Measurements from ENCODE around the gene TMEM47. TPM values are rescaled to one million over a fixed set of nuclear protein-coding genes. Genes with fewer than 3 reads are reported as not detected.

The TMEM47 gene
- total RNA-seq, 2 experiments from 2014 or later = not detected

DNA sequence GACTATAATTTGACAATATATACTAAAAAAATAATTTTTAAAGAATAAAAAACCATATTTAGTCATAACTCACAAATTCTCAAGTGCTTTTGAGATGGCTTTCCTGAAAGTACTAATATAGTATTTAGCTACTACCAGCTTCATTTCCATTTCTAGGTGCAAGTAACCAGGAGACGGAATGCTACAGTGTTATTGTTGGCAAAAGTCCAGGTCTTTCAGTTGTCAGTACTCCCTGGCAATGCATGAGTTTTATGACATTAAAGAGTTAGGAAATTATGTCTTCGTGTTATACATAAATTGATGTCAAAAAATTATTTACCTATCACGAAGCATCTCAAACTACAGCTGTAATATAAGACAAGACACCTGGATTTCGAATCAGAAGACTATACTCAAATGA is 45.0 kb downstream of the TMEM47 start:
- no peaks in the 10 kb centered on the region for H3K36me3 ChIP-seq (ENCODE audit: insufficient read depth, low read length)
- no peak overlapping the region for H3K27ac ChIP-seq (ENCODE audit: low read depth, low read length, poor library complexity, severe bottlenecking)
- no peak overlapping the region for H3K4me2 ChIP-seq (ENCODE audit: low read length)
- no peaks in the 10 kb centered on the region for H3K4me1 ChIP-seq (ENCODE audit: insufficient read depth, low read length, poor library complexity, severe bottlenecking)
- no peak overlapping the region for H3K4me3 ChIP-seq (ENCODE audit: low read depth, low read length, poor library complexity, severe bottlenecking)
- H3K9me2 ChIP-seq (ENCODE audit: insufficient read depth, low read length) = no peaks in the 10 kb centered on the region
- H4K20me1 ChIP-seq (ENCODE audit: insufficient read depth, low read length) = no peaks in the 10 kb centered on the region
- no peaks in the 10 kb centered on the region for H3K79me2 ChIP-seq (ENCODE audit: insufficient read depth, low read depth, low read length)
- BruUV-seq (replicated peaks) = no TSS peak
- H3K9me3 ChIP-seq (ENCODE audit: low read length) = no peaks in the 10 kb centered on the region
- intact Hi-C loops (cut with micrococcal nuclease; ENCODE audit: unreplicated experiment) = no loop called here
- DNase-seq (ENCODE audit: low spot score) = no peak
- POLR2A ChIA-PET = no interaction called here
- TF ChIP-seq EZH2phosphoT487 (IDR thresholded peaks at IDR 0.05; ENCODE audit: borderline replicate concordance, low read depth, low read length) = no peak
- TF ChIP-seq, protein P1, sequence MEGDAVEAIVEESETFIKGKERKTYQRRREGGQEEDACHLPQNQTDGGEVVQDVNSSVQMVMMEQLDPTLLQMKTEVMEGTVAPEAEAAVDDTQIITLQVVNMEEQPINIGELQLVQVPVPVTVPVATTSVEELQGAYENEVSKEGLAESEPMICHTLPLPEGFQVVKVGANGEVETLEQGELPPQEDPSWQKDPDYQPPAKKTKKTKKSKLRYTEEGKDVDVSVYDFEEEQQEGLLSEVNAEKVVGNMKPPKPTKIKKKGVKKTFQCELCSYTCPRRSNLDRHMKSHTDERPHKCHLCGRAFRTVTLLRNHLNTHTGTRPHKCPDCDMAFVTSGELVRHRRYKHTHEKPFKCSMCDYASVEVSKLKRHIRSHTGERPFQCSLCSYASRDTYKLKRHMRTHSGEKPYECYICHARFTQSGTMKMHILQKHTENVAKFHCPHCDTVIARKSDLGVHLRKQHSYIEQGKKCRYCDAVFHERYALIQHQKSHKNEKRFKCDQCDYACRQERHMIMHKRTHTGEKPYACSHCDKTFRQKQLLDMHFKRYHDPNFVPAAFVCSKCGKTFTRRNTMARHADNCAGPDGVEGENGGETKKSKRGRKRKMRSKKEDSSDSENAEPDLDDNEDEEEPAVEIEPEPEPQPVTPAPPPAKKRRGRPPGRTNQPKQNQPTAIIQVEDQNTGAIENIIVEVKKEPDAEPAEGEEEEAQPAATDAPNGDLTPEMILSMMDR (conservative IDR thresholded peaks at IDR 0.05; ENCODE audit: low read length) = no peak
- no peak overlapping the region for H2AFZ ChIP-seq (ENCODE audit: low read length)
- CTCF ChIA-PET (ENCODE audit: unreplicated experiment) = no interaction called here

DNA sequence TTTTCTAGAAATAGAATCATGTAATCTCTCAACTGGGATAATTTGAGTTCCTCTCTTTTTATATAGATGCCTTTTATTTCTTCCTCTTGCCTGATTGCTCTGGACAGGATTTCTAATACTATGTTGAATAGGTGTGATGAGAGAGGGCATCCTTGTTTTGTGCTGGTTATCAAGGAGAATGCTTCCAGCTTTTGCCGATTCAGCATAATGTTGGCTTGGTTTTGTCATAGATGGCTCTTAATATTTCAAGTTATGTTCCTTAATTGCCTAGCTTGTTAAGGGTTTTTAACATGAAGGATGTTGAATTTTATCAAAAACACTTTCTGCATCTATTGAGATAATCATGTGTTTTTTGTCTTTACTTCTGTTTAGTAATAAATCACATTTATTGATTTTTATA is 58.7 kb downstream of the TMEM47 start:
- H3K36me3 ChIP-seq (ENCODE audit: insufficient read depth, low read length) = no peaks in the 10 kb centered on the region
- H3K9me3 ChIP-seq (ENCODE audit: low read length) = no peaks in the 10 kb centered on the region
- H3K4me2 ChIP-seq (ENCODE audit: low read length) = no peak overlapping the region
- no peak overlapping the region for H3K27ac ChIP-seq (ENCODE audit: low read depth, low read length, poor library complexity, severe bottlenecking)
- H3K4me3 ChIP-seq (ENCODE audit: low read depth, low read length, poor library complexity, severe bottlenecking) = no peak overlapping the region
- CTCF ChIA-PET (ENCODE audit: unreplicated experiment) = no interaction called here
- intact Hi-C loops (cut with micrococcal nuclease; ENCODE audit: unreplicated experiment) = no loop called here
- no peaks in the 10 kb centered on the region for H3K79me2 ChIP-seq (ENCODE audit: insufficient read depth, low read depth, low read length)
- H3K9me2 ChIP-seq (ENCODE audit: insufficient read depth, low read length) = no peaks in the 10 kb centered on the region
- H3K4me1 ChIP-seq (ENCODE audit: insufficient read depth, low read length, poor library complexity, severe bottlenecking) = no peaks in the 10 kb centered on the region
- POLR2A ChIA-PET = no interaction called here
- DNase-seq (ENCODE audit: low spot score) = no peak
- H4K20me1 ChIP-seq (ENCODE audit: insufficient read depth, low read length) = no peaks in the 10 kb centered on the region
- no TSS peak for BruUV-seq (replicated peaks)
- TF ChIP-seq EZH2phosphoT487 (IDR thresholded peaks at IDR 0.05; ENCODE audit: borderline replicate concordance, low read depth, low read length) = no peak
- TF ChIP-seq, protein P1 (conservative IDR thresholded peaks at IDR 0.05; ENCODE audit: low read length) = no peak
- H2AFZ ChIP-seq (ENCODE audit: low read length) = no peak overlapping the region

DNA sequence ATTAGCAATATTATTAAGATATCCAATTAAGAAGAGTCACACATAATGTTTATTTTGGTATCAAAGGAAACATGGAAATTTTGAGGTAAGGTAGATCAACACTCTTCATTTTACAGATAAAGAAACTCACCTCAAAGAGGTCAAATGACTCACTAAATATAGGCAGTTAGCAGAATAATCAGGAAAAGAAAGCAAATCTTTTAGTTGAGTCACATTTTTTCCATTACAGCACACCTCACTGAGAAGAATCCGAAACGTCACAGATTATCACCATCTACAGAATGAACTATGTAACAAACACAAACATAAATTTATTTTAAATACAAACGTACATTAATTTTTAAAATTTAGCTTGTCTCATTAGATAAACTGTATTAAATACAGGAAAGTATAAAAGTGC is 70.1 kb downstream of the TMEM47 start:
- POLR2A ChIA-PET = no interaction called here
- Histone ChIP-seq H3K79me2 (ENCODE audit: insufficient read depth, low read depth, low read length) (no peaks in the 10 kb centered on the region), H2AFZ (ENCODE audit: low read length) (no peak overlapping the region), H3K36me3 (ENCODE audit: insufficient read depth, low read length) (no peaks in the 10 kb centered on the region), H3K4me3 (ENCODE audit: low read depth, low read length, poor library complexity, severe bottlenecking) (no peak overlapping the region), H4K20me1 (ENCODE audit: insufficient read depth, low read length) (no peaks in the 10 kb centered on the region), H3K9me3 (ENCODE audit: low read length) (no peaks in the 10 kb centered on the region), H3K27ac (ENCODE audit: low read depth, low read length, poor library complexity, severe bottlenecking) (no peak overlapping the region), H3K4me1 (ENCODE audit: insufficient read depth, low read length, poor library complexity, severe bottlenecking) (no peaks in the 10 kb centered on the region), H3K9me2 (ENCODE audit: insufficient read depth, low read length) (no peaks in the 10 kb centered on the region), H3K4me2 (ENCODE audit: low read length) (no peak overlapping the region)
- CTCF ChIA-PET (ENCODE audit: unreplicated experiment) = no interaction called here
- intact Hi-C loops (cut with micrococcal nuclease; ENCODE audit: unreplicated experiment) = no loop called here
- BruUV-seq (replicated peaks) = no TSS peak
- TF ChIP-seq, protein P1 (conservative IDR thresholded peaks at IDR 0.05; ENCODE audit: low read length) = no peak
- no peak for TF ChIP-seq EZH2phosphoT487 (IDR thresholded peaks at IDR 0.05; ENCODE audit: borderline replicate concordance, low read depth, low read length)
- no peak for DNase-seq (ENCODE audit: low spot score)

Data from OCI-LY7 (cell line).